BE2C (cell line): Measurements from ENCODE around the gene MEGF10.
A peak's percentile ranks its signal among the peaks of the same experiment; 100 is the strongest.

ENCODE experiments used
- DNase-seq: peaks from one replicate; pipeline ENCODE4 v3.0.0-alpha.2; 2020
- H3K27me3 ChIP-seq: fragments of 250-450 bp; sonication (Bioruptor Pico); 2 replicates; pipeline ENCODE4 v1.5.1; 2020; ENCODE audit warnings: mild to moderate bottlenecking
- H3K36me3 ChIP-seq: fragments of 250-450 bp; sonication (Bioruptor Pico); 2 replicates; pipeline ENCODE4 v1.5.1; 2020; ENCODE audit warnings: mild to moderate bottlenecking
- H3K4me1 ChIP-seq: fragments of 250-450 bp; sonication (Bioruptor Pico); 2 replicates; pipeline ENCODE4 v1.5.1; 2020
- H3K4me3 ChIP-seq: 2 replicates; pipeline ENCODE4 v1.5.1; 2011; ENCODE audit warnings: low read depth, low read length
- H3K9me3 ChIP-seq: fragments of 250-450 bp; sonication (Bioruptor Pico); 2 replicates; pipeline ENCODE4 v1.5.1; 2020
- TF ChIP-seq, protein P1 (sequence below): IDR thresholded peaks from 2 replicates; pipeline ENCODE4 v1.5.1; 2012; ENCODE audit warnings: mild to moderate bottlenecking, low read depth, low read length

MEGF10 gene

DNA sequence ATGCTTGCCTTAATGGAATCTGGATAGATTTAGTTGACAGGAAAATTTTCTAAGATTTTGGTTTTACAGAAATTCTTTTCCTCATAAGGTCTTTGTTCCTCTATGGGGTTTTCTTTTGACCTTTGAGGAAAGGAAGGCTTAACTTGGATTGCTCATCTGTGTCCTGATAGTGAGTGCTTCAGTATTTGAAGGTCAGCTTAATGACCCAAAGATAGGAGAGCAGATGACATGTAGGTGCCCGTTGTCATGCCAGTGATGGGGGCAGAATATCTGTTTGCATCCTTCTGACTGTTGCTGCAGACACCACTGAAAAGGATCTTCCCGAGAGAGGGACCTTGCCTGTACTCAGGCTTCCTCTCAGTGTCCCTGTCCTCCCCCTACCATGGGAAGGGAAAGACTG is 30.9 kb downstream of the MEGF10 start:
- Histone ChIP-seq H3K9me3 (no peaks in the 10 kb centered on the region), H3K27me3 (0 out of 2 replicates have a peak, but pooled peaks cover 5% of the 10 kb centered on the region), H3K4me1 (no peaks in the 10 kb centered on the region), H3K4me3 (no peak overlapping the region), H3K36me3 (no peaks in the 10 kb centered on the region)
- no peak for DNase-seq
- TF ChIP-seq, protein P1, sequence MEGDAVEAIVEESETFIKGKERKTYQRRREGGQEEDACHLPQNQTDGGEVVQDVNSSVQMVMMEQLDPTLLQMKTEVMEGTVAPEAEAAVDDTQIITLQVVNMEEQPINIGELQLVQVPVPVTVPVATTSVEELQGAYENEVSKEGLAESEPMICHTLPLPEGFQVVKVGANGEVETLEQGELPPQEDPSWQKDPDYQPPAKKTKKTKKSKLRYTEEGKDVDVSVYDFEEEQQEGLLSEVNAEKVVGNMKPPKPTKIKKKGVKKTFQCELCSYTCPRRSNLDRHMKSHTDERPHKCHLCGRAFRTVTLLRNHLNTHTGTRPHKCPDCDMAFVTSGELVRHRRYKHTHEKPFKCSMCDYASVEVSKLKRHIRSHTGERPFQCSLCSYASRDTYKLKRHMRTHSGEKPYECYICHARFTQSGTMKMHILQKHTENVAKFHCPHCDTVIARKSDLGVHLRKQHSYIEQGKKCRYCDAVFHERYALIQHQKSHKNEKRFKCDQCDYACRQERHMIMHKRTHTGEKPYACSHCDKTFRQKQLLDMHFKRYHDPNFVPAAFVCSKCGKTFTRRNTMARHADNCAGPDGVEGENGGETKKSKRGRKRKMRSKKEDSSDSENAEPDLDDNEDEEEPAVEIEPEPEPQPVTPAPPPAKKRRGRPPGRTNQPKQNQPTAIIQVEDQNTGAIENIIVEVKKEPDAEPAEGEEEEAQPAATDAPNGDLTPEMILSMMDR, result no peak

DNA sequence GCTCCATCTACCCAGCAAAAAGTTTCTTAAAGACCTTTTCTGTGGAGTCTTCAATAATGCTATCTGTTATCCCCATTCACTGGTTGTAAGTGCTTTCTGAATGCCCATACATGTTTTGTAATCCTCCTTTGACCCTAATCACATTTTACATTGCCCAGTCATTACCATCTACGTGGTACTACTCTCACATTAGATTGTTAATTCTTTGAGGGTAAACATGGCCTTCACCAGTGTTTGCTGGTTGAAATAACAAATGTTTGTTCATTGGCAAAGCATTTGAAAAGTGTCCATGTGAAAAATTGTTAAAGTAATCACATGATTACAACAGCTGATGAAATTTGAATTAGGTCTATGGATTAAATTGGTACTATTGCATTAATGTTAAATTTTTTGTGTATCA is 31.8 kb downstream of the MEGF10 start:
- TF ChIP-seq, protein P1, result no peak
- H3K27me3 ChIP-seq, result peaks cover 11% of the 10 kb centered on the region; the same call in 1 of the 2 replicates
- no peak for DNase-seq
- H3K9me3 ChIP-seq, result no peaks in the 10 kb centered on the region
- no peaks in the 10 kb centered on the region for H3K4me1 ChIP-seq
- no peaks in the 10 kb centered on the region for H3K36me3 ChIP-seq
- H3K4me3 ChIP-seq, result no peak overlapping the region

DNA sequence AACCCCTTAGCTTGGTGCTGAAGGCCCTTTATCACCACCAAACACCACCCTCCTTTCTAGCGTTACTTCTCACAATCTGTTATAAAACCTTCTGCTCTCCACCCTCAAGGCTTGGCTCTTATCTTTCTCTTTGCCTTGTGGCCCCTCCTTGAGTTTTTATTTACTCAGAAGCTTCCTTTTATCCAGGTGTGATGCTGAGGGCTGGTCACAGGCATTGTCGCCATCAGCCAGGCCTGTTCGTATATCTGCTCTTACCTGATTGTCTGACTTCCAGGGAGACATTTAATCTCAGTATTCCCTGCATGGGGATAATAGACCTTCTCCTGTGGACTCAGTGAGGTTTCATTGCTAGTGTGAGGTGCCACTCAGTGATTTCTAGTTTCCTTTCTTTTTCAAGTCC is 34.2 kb downstream of the MEGF10 start:
- Histone ChIP-seq H3K36me3 (no peaks in the 10 kb centered on the region), H3K9me3 (no peaks in the 10 kb centered on the region), H3K4me3 (no peak overlapping the region), H3K27me3 (peaks cover 11% of the 10 kb centered on the region; the same call in 1 of the 2 replicates), H3K4me1 (no peaks in the 10 kb centered on the region)
- TF ChIP-seq, protein P1, result no peak
- no peak for DNase-seq

DNA sequence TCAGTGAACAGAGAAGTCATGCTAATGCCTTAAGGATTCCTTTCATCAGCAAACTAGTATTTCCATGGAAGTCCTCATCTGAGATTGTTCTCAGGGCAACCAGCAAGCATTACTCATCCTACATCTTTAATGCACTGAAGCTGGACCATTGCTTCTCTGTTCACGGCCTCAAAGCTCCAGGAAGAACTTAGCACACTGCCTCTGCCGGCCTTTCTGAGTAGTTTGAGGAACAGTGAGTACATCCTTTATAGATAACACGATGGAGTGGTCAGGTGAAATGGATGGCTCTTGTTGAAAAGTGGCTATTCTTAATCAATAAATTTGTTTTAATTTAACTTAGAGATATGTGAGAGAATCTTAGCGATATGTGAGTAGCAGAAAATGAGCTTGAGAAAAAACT is 35.8 kb downstream of the MEGF10 start:
- Histone ChIP-seq H3K27me3 (peaks cover 14% of the 10 kb centered on the region; the same call in 1 of the 2 replicates), H3K9me3 (no peaks in the 10 kb centered on the region), H3K4me3 (no peak overlapping the region), H3K4me1 (no peaks in the 10 kb centered on the region), H3K36me3 (no peaks in the 10 kb centered on the region)
- TF ChIP-seq, protein P1, result peak; percentile 25
- no peak for DNase-seq

DNA sequence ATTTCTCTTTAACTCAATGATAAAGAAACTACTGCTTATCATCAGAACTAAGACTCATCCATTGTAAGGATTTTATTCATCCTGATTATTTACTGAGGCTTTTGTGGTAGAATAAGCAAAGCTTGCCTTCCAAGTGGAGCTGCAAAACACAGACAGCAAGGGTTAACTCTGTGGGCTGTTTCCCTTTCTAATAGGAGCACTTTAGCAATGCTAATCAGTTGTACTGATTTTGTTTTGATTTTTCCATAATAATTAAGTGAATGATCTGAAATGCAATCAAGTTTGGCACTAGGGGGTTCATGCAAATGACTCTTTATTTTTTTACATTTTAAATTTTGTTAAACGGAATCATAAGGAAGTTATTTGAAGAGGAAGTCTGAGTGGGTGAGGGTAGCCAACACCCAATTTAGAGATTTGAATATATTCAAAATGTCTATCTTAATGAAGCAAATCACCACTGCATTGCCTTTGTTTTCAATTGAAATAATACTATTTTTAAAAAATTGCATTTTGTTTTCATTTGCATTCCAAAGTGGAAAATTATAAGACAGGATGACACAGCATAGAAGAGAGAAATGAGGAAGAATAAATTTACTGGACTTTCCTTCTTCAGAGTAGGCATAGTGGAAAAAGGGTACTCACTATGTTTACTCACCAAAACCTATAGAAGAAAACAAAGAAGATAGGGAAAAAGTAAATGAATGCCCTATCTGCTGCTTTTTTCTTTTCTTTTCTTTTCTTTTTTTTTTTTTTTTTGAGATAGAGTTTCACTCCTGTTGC is 36.6 kb downstream of the MEGF10 start:
- Histone ChIP-seq H3K4me1 (no peaks in the 10 kb centered on the region), H3K4me3 (no peak overlapping the region), H3K9me3 (no peaks in the 10 kb centered on the region), H3K36me3 (no peaks in the 10 kb centered on the region), H3K27me3 (peaks cover 14% of the 10 kb centered on the region; the same call in 1 of the 2 replicates)
- DNase-seq, result no peak
- TF ChIP-seq, protein P1, result no peak

DNA sequence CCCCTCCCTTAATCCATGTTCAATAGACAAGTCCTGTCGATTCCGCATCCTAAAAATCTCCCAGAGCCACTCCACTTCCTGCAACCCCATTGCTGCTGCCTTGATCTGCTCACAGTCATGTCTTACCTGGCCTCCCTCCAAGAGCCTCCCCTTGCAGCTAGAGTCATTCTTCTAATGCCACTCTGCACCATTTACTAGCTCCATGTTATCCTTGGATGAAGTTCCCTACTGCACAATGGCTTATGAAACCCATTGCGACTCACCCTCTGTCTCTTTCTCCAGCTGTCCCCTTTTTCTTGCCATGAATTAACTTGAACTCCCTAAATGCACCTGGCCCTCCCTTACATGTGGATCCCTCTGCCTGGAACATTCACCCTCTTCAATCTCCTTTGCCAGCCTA is 39.5 kb downstream of the MEGF10 start:
- Histone ChIP-seq H3K4me1 (no peaks in the 10 kb centered on the region), H3K27me3 (peaks cover 14% of the 10 kb centered on the region; the same call in 1 of the 2 replicates), H3K9me3 (no peaks in the 10 kb centered on the region), H3K4me3 (no peak overlapping the region), H3K36me3 (no peaks in the 10 kb centered on the region)
- DNase-seq, result no peak
- TF ChIP-seq, protein P1, result no peak
